Breast epithelium (tissue), 3 donors: ENCODE measurements around the gene FAAP24.

ENCODE experiments used
- POLR2A ChIP-seq: fragments of 450-650 bp; IDR thresholded peaks from one replicate; pipeline ENCODE4 v1.6.1; 2016; ENCODE audit warnings: antibody characterized with exemption, mild to moderate bottlenecking, moderate library complexity
- POLR2AphosphoS5 ChIP-seq, 3 donors: sonication (generic); formaldehyde crosslinking; IDR thresholded peaks; one replicate each; pipeline ENCODE4 v1.6.1; 2017; ENCODE audit warnings: antibody characterized with exemption in 3 of 3

- TF ChIP-seq POLR2A (no peak), POLR2AphosphoS5 (IDR thresholded peaks at IDR 0.05) (no peak)
These were observed 5.3 kb upstream of the FAAP24 start for GRCh38 chr19:32966750-32967149.
